GM12892 (cell line): Measurements from ENCODE around the gene IL17B.

Source experiments
- POLR2A ChIP-seq: IDR thresholded peaks from 2 replicates; pipeline ENCODE4 v1.6.1; 2011; ENCODE audit warnings: low read depth, low read length, control low read depth
- POLR2AphosphoS5 ChIP-seq: IDR thresholded peaks from 2 replicates; pipeline ENCODE4 v1.6.1; 2011; ENCODE audit warnings: low read depth, low read length, control low read depth
- TAF1 ChIP-seq: IDR thresholded peaks from 2 replicates; pipeline ENCODE4 v1.6.1; 2011; ENCODE audit warnings: low read depth, mild to moderate bottlenecking, control low read depth, low read length, borderline replicate concordance

GRCh38 chr5:149367249-149367971 is 11.7 kb downstream of the IL17B start:
- TF ChIP-seq POLR2A, result no peak
- TF ChIP-seq POLR2AphosphoS5, result no peak
- no peak for TF ChIP-seq TAF1
